K562 (cell line): ENCODE data around the gene CMTM1. TPM values are rescaled to one million over a fixed set of nuclear protein-coding genes. Genes with fewer than 3 reads are reported as not detected.

Experiments used
- ELF1 ChIP-seq: fragments of 200-800 bp; sonication (Bioruptor generic); IDR thresholded peaks from 2 replicates; pipeline ENCODE4 v1.6.1; 2016; ENCODE audit warnings: missing genetic modification characterization, missing compliant biosample characterization
- GABPA ChIP-seq: fragments of 200-800 bp; sonication (Bioruptor generic); conservative IDR thresholded peaks from 2 replicates; pipeline ENCODE4 v1.6.1; 2016; ENCODE audit warnings: low read depth, missing genetic modification characterization, missing compliant biosample characterization
- KDM1A ChIP-seq, 2 experiments: fragments of 450-650 bp; IDR thresholded peaks; 2 replicates each; pipeline ENCODE4 v1.6.1; 2016; ENCODE audit warnings: mild to moderate bottlenecking in 2 of 2
- MTF1 ChIP-seq: fragments of 250-450 bp; sonication (Bioruptor Pico); IDR thresholded peaks from 2 replicates; pipeline ENCODE4 v1.9.0; 2021; ENCODE audit warnings: moderate library complexity, mild to moderate bottlenecking, inconsistent platforms, borderline replicate concordance
- MYNN ChIP-seq, 2 experiments: sonication (generic); formaldehyde crosslinking in 1 of 2; IDR thresholded peaks; 2 replicates each; pipeline versions ENCODE4 v1.5.0 to v1.6.1; 2016 to 2020; ENCODE audit warnings: antibody characterized with exemption in 1 of 2, missing genetic modification reagents in 1 of 2
- NONO ChIP-seq, 2 experiments: fragments of 200-400 bp in 1 of 2; fragments of 450-650 bp in 1 of 2; formaldehyde crosslinking in 1 of 2; IDR thresholded peaks; 2 replicates each; pipeline ENCODE4 v1.6.1; 2017; ENCODE audit warnings: low read depth in 2 of 2, mild to moderate bottlenecking in 2 of 2, moderate library complexity in 2 of 2, low read length in 1 of 2
- PHF21A ChIP-seq: fragments of 450-650 bp; IDR thresholded peaks from 2 replicates; pipeline ENCODE4 v1.6.1; 2017; ENCODE audit warnings: low read depth, borderline replicate concordance
- RHOXF2B ChIP-seq: fragments of 250-450 bp; sonication (Bioruptor Pico); conservative IDR thresholded peaks from 2 replicates; pipeline ENCODE4 v1.5.1; 2021
- TCF3 ChIP-seq: sonication (generic); formaldehyde crosslinking; IDR thresholded peaks from 2 replicates; pipeline ENCODE4 v1.4.0; 2020; ENCODE audit warnings: mild to moderate bottlenecking, missing genetic modification reagents
- polyA plus RNA-seq, 8 experiments: library from polyadenylated mRNA; depleted of rRNA in 4 of 8; stranded (reverse) in 5 of 8; unstranded in 3 of 8; fragments of >200 nt; fragmentation: Nextera tagmentation in 2 of 8; fragmentation: Illumina TruSeq in 1 of 8; extraction: Ambion mirVana in 2 of 8; extraction: Trizol in 1 of 8; gene quantifications; 2 replicates each; pipeline versions ENCODE4 v1.2.1 to v1.2.3, GENCODE V29; 2011 to 2014; ENCODE audit warnings: inconsistent platforms in 1 of 8, missing spikeins in 1 of 8
- total RNA-seq, 7 experiments: library from RNA; depleted of rRNA in 6 of 7; stranded (reverse); fragments of >200 nt in 6 of 7; fragmentation: Illumina TruSeq in 2 of 7; extraction: Trizol in 2 of 7; gene quantifications; 2 replicates each; pipeline versions ENCODE4 v1.2.1 to v1.2.3, GENCODE V29; 2011 to 2021; ENCODE audit warnings: low replicate concordance in 1 of 7
- TF ChIP-seq, protein P1 (sequence below): sonication (generic); formaldehyde crosslinking; IDR thresholded peaks from 2 replicates; pipeline ENCODE4 v1.4.0; 2020; ENCODE audit warnings: mild to moderate bottlenecking, missing genetic modification reagents
- TF ChIP-seq, protein P2 (sequence below): sonication (generic); formaldehyde crosslinking; IDR thresholded peaks from 2 replicates; pipeline ENCODE4 v1.8.1; 2023; ENCODE audit warnings: mild to moderate bottlenecking, missing genetic modification reagents
- TF ChIP-seq, protein P3 (sequence below): fragments of 250-450 bp; sonication (Bioruptor Pico); IDR thresholded peaks from 2 replicates; pipeline ENCODE4 v1.4.0; 2020; ENCODE audit warnings: mild to moderate bottlenecking, moderate library complexity
- TF ChIP-seq, protein P4 (sequence below): sonication (generic); formaldehyde crosslinking; IDR thresholded peaks from 2 replicates; pipeline ENCODE4 v1.9.0; 2022; ENCODE audit warnings: mild to moderate bottlenecking, missing genetic modification reagents
- TF ChIP-seq, protein P5 (sequence below): IDR thresholded peaks from 2 replicates; pipeline ENCODE4 v1.6.1; 2012; ENCODE audit warnings: low read depth, low read length, improper control_type of control experiment, borderline replicate concordance
- TF ChIP-seq, protein P6 (sequence below), 3 experiments: fragments of 200-800 bp in 1 of 3; fragments of 250-450 bp in 1 of 3; fragments of 450-650 bp in 1 of 3; sonication (Bioruptor Pico) in 1 of 3; sonication (Bioruptor generic) in 1 of 3; formaldehyde crosslinking in 1 of 3; IDR thresholded peaks; 2 replicates each; pipeline versions ENCODE4 v1.6.1 to v1.8.0; 2016 to 2022; ENCODE audit warnings: mild to moderate bottlenecking in 2 of 3, missing genetic modification characterization in 2 of 3, missing compliant biosample characterization in 1 of 3, moderate library complexity in 1 of 3

Gene CMTM1
- total and polyA plus RNA-seq, 9 of the 15 experiments (the other 6 are each of a cell fraction or from before 2014, with no cell fraction given), result 0.25 to 2.6 (median 1.1) TPM; not detected in 2

DNA sequence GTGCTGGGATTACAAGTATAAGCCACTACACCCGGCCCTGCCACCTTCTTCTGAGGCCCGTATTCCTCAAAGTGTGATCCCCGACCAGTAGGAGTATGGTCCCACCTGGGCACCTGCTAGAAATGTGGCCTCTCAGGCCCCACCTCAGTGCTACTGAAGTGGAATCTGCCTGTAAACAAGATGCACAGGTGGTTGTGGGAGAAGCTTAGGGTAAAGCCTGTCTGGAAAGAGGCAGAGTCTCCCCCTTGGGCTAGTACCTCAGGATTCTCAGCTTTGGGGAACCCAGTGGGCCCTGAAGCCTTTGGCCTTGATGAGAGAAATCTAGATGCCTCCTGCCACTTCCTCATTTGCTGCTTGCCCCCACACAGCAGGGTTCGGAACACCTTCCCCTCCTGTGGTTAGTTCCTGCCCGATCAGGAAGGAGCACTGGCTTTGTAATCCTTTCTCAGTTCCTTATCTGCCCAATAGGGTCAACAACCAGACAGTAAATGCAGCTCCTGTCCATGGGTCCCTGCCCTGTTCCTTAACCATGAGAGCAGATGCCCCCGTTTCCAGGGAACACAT is 41.6 kb upstream of the CMTM1 start (continued):
- TF ChIP-seq, protein P1, sequence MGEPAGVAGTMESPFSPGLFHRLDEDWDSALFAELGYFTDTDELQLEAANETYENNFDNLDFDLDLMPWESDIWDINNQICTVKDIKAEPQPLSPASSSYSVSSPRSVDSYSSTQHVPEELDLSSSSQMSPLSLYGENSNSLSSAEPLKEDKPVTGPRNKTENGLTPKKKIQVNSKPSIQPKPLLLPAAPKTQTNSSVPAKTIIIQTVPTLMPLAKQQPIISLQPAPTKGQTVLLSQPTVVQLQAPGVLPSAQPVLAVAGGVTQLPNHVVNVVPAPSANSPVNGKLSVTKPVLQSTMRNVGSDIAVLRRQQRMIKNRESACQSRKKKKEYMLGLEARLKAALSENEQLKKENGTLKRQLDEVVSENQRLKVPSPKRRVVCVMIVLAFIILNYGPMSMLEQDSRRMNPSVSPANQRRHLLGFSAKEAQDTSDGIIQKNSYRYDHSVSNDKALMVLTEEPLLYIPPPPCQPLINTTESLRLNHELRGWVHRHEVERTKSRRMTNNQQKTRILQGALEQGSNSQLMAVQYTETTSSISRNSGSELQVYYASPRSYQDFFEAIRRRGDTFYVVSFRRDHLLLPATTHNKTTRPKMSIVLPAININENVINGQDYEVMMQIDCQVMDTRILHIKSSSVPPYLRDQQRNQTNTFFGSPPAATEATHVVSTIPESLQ (CRISPR knock-in tag), result no peak
- TF ChIP-seq, protein P2, sequence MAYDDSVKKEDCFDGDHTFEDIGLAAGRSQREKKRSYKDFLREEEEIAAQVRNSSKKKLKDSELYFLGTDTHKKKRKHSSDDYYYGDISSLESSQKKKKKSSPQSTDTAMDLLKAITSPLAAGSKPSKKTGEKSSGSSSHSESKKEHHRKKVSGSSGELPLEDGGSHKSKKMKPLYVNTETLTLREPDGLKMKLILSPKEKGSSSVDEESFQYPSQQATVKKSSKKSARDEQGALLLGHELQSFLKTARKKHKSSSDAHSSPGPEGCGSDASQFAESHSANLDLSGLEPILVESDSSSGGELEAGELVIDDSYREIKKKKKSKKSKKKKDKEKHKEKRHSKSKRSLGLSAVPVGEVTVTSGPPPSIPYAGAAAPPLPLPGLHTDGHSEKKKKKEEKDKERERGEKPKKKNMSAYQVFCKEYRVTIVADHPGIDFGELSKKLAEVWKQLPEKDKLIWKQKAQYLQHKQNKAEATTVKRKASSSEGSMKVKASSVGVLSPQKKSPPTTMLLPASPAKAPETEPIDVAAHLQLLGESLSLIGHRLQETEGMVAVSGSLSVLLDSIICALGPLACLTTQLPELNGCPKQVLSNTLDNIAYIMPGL (CRISPR knock-in tag), result no peak
- TF ChIP-seq KDM1A (IDR thresholded peaks at IDR 0.05), result peak; percentile 65 to 77
- no peak for TF ChIP-seq PHF21A
- no peak for TF ChIP-seq RHOXF2B (CRISPR knock-in tag)
- TF ChIP-seq MYNN (IDR thresholded peaks at IDR 0.05), result peak; percentile 88; the same call in 1 of the 2 replicates
- TF ChIP-seq MYNN (CRISPR knock-in tag; IDR thresholded peaks at IDR 0.05), result no peak
- TF ChIP-seq, protein P3, sequence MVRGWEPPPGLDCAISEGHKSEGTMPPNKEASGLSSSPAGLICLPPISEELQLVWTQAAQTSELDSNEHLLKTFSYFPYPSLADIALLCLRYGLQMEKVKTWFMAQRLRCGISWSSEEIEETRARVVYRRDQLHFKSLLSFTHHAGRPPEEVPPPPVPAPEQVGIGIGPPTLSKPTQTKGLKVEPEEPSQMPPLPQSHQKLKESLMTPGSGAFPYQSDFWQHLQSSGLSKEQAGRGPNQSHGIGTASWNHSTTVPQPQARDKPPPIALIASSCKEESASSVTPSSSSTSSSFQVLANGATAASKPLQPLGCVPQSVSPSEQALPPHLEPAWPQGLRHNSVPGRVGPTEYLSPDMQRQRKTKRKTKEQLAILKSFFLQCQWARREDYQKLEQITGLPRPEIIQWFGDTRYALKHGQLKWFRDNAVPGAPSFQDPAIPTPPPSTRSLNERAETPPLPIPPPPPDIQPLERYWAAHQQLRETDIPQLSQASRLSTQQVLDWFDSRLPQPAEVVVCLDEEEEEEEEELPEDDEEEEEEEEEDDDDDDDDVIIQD (CRISPR knock-in tag), result no peak
- TF ChIP-seq, protein P4, sequence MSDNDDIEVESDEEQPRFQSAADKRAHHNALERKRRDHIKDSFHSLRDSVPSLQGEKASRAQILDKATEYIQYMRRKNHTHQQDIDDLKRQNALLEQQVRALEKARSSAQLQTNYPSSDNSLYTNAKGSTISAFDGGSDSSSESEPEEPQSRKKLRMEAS (CRISPR knock-in tag), result peak; percentile 25; the same call in 1 of the 2 replicates
- peak in 1 of 2 experiments; percentile 31; a peak in 1 of 4 replicates for TF ChIP-seq NONO (IDR thresholded peaks at IDR 0.05; ENCODE audit: low read depth in 2 of 2, low read length in 1 of 2)
- TF ChIP-seq, protein P5, sequence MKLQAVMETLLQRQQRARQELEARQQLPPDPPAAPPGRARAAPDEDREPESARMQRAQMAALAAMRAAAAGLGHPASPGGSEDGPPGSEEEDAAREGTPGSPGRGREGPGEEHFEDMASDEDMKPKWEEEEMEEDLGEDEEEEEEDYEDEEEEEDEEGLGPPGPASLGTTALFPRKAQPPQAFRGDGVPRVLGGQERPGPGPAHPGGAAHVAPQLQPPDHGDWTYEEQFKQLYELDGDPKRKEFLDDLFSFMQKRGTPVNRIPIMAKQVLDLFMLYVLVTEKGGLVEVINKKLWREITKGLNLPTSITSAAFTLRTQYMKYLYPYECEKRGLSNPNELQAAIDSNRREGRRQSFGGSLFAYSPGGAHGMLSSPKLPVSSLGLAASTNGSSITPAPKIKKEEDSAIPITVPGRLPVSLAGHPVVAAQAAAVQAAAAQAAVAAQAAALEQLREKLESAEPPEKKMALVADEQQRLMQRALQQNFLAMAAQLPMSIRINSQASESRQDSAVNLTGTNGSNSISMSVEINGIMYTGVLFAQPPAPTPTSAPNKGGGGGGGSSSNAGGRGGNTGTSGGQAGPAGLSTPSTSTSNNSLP, result no peak
- peak; percentile 67; the same call in 1 of the 2 replicates for TF ChIP-seq ELF1
- TF ChIP-seq TCF3 (CRISPR knock-in tag), result peak; percentile 94
- no peak; the same call in 1 of the 2 replicates for TF ChIP-seq GABPA (tag)
- TF ChIP-seq, protein P6, sequence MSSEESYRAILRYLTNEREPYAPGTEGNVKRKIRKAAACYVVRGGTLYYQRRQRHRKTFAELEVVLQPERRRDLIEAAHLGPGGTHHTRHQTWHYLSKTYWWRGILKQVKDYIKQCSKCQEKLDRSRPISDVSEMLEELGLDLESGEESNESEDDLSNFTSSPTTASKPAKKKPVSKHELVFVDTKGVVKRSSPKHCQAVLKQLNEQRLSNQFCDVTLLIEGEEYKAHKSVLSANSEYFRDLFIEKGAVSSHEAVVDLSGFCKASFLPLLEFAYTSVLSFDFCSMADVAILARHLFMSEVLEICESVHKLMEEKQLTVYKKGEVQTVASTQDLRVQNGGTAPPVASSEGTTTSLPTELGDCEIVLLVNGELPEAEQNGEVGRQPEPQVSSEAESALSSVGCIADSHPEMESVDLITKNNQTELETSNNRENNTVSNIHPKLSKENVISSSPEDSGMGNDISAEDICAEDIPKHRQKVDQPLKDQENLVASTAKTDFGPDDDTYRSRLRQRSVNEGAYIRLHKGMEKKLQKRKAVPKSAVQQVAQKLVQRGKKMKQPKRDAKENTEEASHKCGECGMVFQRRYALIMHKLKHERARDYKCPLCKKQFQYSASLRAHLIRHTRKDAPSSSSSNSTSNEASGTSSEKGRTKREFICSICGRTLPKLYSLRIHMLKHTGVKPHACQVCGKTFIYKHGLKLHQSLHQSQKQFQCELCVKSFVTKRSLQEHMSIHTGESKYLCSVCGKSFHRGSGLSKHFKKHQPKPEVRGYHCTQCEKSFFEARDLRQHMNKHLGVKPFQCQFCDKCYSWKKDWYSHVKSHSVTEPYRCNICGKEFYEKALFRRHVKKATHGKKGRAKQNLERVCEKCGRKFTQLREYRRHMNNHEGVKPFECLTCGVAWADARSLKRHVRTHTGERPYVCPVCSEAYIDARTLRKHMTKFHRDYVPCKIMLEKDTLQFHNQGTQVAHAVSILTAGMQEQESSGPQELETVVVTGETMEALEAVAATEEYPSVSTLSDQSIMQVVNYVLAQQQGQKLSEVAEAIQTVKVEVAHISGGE (CRISPR knock-in tag; IDR thresholded peaks at IDR 0.05), result peak in 1 of 3 experiments; percentile 58; a peak in 1 of 6 replicates
- no peak for TF ChIP-seq MTF1 (CRISPR knock-in tag)
